Tibial nerve (tissue), 3 donors: ENCODE data around the gene PEA15.

Experiments used
- EP300 ChIP-seq, 2 donors: sonication (generic); formaldehyde crosslinking; IDR thresholded peaks; one replicate each; pipeline ENCODE4 v1.6.1; 2017; ENCODE audit warnings: antibody characterized with exemption in 2 of 2, mild to moderate bottlenecking in 1 of 2
- POLR2A ChIP-seq, 2 donors: fragments of 450-650 bp; IDR thresholded peaks; one replicate each; pipeline ENCODE4 v1.6.1; 2017; ENCODE audit warnings: antibody characterized with exemption in 2 of 2, mild to moderate bottlenecking in 2 of 2, moderate library complexity in 2 of 2

GRCh38 chr1:160251011-160251410 lies 45.8 kb downstream of the PEA15 start:
- no peak for TF ChIP-seq EP300 (IDR thresholded peaks at IDR 0.05)
- TF ChIP-seq POLR2A (IDR thresholded peaks at IDR 0.05), result no peak
